Stimulated activated naive CD4-positive, alpha-beta T cell (primary cell): ENCODE measurements around the gene POMT1.
"Not testable (repeated sequence)": the region's sequence is repeated elsewhere in the genome, so short reads cannot be mapped to it uniquely, and the experiment has no call there.

Experiments
- DNase-seq, 6 experiments: peaks; one replicate each; lab custom pipeline; 2025; lab: John Stamatoyannopoulos, UW

POMT1 gene

GRCh38 chr9:131502781-131503625 is at the start of gene POMT1:
POMT1 (plus strand) TSS chr9:131502918; CDS start chr9:131504219, 1,301 bp downstream.
- DNase-seq = peak; percentile 73 to 90 (median 86)

GRCh38 chr9:131454028-131454427 is 48.7 kb upstream of the POMT1 start:
- no peak for DNase-seq

- DNase-seq = not testable (repeated sequence)
Measured at GRCh38 chr9:131455655-131456054, 47.1 kb upstream of the POMT1 start.

- no peak for DNase-seq
Measured at GRCh38 chr9:131457746-131458145, 45.0 kb upstream of the POMT1 start.

- DNase-seq = no peak
Measured at GRCh38 chr9:131459056-131459455, 43.7 kb upstream of the POMT1 start.

GRCh38 chr9:131461166-131461565 is 41.6 kb upstream of the POMT1 start:
- no peak for DNase-seq

GRCh38 chr9:131464354-131465000 is 38.2 kb upstream of the POMT1 start:
- no peak for DNase-seq

GRCh38 chr9:131465401-131465800 is 37.3 kb upstream of the POMT1 start:
- DNase-seq = no peak

GRCh38 chr9:131467214-131467935 is 35.3 kb upstream of the POMT1 start:
- DNase-seq = no peak

- DNase-seq = no peak
Measured at GRCh38 chr9:131468031-131468430, 34.7 kb upstream of the POMT1 start.

GRCh38 chr9:131469356-131469755 is 33.4 kb upstream of the POMT1 start:
- no peak for DNase-seq

- no peak for DNase-seq
Measured at GRCh38 chr9:131469951-131470350, 32.8 kb upstream of the POMT1 start.

- DNase-seq = no peak
Measured at GRCh38 chr9:131470581-131470991, 32.1 kb upstream of the POMT1 start.

GRCh38 chr9:131472085-131472484 is 30.6 kb upstream of the POMT1 start:
- DNase-seq = not testable (repeated sequence)

- DNase-seq = no peak
Measured at GRCh38 chr9:131473198-131473885, 29.4 kb upstream of the POMT1 start.

GRCh38 chr9:131473891-131474290 is 28.8 kb upstream of the POMT1 start:
- no peak for DNase-seq

- DNase-seq = no peak
Measured at GRCh38 chr9:131474711-131475110, 28.0 kb upstream of the POMT1 start.

- no peak for DNase-seq
Measured at GRCh38 chr9:131475111-131475955, 27.4 kb upstream of the POMT1 start.

GRCh38 chr9:131475956-131476776 is 26.6 kb upstream of the POMT1 start:
- DNase-seq = no peak

- no peak for DNase-seq
Measured at GRCh38 chr9:131476777-131477345, 25.9 kb upstream of the POMT1 start.
